Stimulated activated CD4-positive, alpha-beta T cell treated with anti-CD3 and anti-CD28 coated beads, Interleukin-12 subunit alpha, Interleukin-12 subunit beta, amount 100 ng/mL, for 24 hours (primary cell): ENCODE measurements around the gene ETFBKMT.
"Not testable (repeated sequence)": the region's sequence is repeated elsewhere in the genome, so short reads cannot be mapped to it uniquely, and the experiment has no call there.

Source experiments
- DNase-seq, 2 experiments: peaks; one replicate each; pipeline ENCODE4 v3.0.0-alpha.2; 2020; ENCODE audit warnings: low read depth in 2 of 2

ETFBKMT gene

DNA sequence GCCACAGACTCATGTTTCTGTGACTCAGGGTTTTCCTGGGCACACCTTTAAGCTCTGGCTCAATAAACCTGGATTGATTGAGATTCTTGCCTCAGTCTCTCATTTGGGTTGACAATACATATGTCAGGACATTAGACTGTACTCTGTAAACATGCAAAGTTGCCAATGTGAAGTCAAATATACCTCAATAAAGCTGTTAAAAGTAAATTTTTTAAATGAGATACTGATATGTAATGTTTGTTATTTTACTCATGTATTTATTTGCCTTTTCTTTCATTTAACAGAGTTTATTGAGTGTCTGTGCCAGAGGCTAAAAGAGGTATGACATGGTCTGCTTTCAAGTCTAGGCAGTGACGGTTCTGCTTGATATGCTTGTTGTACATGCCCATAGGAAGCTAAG is 3.7 kb upstream of the ETFBKMT start:
- no peak for DNase-seq

DNA sequence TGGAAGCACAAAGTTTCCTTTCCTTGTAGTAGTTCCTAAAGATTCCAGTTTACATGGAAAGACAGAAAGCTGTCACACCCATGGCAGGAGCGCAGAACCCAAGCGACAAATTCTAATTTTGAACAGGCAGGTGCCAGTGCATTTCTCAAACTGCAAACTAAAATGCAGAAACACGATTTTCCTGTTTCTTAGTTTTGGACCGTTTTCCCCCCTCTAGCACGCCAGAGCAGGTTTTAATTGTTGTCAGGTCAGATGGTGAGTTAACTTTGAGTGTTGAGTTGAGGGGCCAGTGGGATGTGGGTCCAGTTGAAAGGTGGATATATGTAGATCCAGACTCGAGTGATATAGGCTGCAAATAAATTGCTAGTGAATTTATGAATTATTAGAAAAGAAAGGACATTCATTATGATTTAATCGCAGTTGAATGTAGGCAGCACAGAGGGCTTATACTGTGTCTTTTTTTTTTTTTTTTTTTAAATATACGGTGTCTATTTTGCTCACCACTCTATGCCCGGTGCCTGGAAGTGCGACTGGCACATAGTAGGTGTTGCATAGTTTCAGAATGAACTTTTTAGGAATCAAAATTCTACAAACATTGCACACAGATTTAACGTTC is 909 bp upstream of the ETFBKMT start:
- DNase-seq: no peak

DNA sequence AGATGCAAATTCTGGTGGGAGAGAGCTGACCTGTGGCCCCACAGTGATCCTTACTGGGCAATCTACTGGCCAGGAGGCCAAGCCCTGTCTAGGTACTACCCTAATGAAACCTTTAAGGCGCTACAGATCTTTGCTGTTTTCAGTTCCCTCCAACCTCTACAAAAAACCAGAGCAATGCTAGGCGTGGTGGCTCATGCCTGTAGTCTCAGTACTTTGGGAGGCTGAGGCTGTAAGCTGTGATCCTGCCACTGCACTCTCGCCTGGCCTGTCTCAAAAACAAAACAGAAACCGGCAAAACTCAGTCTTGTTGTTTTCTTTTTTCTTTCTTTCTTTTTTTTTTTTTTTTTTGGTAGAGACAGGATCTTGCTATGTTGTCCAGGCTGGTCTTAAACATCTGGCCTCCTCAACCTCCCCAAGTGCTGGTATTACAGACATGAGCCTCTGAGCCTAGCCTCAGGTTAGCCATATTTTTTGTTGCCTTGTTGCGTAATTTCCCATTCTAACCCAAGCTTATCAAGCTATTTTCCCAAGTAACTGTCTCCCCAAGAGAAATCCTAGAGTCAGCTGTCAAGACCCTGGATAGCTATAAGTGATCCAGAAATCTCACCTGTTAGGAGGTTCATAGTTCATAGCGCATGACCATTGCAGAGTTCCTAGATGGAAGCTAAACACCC is 2.8 kb downstream of the ETFBKMT start:
- no peak for DNase-seq

DNA sequence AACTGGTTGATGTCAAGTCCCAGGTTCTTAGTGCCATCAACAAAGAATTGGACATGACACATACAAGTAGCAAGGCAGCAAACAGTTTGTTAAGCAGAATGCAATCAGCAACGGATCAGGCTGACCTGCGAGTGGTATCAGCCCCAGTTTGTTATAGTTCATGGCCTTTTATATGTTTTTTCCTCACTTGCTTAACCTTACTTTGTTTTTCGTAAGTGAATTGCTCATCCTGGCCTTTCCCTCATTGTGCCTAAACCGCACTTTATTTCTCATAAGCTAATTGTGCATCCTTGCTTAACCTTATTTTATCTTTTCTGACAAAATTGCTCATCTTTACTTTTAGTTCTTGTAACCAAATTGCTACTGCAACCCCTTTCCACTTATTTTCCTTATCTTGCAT is 4.1 kb downstream of the ETFBKMT start:
- no peak for DNase-seq

DNA sequence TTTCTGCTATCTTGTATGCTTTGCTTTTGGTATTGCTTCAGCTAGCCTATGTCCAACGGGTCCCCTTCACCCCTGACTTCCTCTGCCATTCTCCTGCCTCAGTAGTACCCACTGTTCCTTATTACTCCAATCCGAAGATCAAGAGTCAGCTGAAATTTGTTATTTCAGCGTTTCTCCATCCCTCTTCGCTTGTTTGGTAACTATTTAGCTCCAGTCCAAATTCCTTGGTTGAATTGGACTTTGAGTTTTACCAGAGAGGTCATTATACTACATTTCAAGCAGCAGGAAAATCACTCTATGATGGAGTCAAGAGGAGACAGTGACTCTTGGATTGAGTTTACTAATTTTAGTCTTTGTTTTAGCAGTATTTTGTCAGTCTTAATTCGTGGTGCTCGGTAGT is 4.5 kb downstream of the ETFBKMT start:
- DNase-seq: no peak

DNA sequence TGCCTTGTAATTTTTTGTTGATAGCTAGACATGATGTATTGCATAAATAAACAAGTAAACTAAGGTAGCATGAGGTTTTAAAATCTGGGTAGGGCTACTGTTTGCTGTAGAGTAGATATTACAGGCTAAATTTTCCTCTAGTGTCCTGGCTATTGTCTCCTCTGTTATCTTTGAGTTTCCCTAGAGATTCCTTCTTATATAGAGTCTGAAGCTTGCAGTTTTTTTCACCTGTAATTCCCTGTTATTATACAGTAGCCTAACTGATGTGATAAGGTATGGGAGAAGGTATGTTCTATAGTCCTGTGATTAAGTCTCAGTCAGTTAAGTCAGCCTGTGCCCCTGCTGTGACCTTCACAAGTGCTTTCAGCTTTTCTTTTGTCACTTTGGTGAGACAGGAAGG is 9.5 kb downstream of the ETFBKMT start:
- DNase-seq: no peak

DNA sequence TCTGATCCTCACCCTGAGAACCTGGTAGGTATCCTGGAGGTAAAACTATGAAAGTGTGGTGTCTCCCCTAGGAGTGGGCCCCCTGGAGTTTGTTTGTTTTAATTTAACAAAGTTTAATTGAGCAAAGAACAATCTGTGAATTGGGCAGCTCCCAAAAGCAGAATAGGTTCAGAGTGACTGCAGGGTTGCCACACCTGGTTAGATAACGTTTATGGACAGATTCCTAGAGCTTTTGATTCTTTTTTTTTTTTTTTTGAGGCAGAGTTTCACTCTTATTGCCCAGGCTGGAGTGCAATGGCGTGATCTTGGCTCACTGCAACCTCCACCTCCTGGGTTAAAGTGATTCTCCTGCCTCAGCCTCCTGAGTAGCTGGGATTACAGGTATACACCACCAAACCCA is 10.1 kb downstream of the ETFBKMT start:
- not testable (repeated sequence) for DNase-seq

DNA sequence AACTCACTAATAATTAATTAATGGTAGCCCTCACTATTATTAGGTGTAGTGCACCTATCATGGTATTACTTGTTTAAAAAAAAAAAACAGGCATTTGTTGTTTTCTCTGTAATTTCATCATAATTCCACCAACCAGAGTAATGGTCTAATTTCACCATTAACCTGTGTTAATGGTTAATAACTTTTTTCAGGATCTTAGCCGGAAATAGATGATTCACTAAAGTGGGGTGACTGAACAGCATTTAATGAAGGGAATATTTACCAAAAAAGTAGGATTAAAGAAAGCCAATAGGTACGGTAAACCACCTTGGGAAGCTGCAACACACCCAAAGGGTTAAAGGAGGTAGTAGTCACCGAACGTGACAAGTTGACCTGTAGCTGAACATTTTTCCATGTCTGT is 13.0 kb downstream of the ETFBKMT start:
- no peak for DNase-seq

DNA sequence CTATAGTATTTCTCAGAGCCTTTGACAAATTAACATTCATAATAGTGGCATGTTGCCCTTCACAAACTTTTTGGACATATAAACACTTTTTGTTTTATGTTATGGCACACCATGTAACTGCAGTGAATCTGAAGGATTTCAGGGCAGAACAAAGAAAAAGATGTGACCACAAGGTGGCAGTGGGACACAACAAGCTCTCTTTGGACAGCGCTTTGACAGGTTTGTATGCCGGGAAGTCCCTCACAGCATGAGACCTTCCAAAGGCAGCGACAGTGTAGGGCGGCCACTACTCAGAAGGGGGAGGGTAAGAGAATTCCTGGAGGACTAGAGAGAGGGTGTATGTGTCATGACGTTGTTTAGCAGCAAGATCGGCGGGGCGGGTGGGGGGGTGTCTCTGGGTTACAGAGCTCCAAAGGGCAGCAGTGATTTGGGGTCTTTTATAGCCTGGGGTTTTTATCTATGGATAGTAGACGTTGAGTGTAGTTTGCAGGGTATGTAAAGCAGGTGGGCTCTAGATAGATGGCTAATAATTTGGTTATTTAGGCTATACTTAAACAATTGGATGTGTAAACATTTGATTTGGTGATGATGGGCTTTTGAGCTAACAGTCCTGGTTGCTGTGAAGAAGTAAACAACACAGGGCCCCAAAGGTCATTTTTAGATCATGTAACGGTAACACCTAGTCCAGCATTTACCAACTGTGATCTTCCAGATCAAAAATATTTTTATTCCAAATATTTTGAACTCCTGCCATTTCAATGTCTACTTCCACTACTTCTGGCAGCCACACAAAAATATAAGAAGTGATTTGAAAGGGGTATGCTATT is 22.9 kb downstream of the ETFBKMT start:
- peak; percentile 37 to 40 for DNase-seq

DNA sequence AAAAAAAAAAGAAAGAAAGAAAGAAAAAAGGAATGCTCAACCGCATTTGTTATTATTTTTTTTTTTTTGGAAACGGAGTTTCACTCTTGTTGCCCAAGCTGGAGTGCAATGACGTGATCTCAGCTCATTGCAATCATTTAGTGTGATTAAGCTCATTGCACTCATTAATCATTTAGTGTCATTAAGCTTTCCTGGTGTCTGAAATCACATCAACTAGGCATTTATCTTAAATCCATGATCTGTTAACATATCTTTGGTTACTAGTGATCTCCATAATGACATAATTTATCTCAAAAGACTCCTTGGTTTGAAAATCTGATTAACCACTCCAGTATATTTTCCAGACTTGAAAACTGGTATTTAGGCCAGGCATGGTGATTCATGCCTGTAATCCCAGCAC is 26.3 kb downstream of the ETFBKMT start:
- DNase-seq: no peak

DNA sequence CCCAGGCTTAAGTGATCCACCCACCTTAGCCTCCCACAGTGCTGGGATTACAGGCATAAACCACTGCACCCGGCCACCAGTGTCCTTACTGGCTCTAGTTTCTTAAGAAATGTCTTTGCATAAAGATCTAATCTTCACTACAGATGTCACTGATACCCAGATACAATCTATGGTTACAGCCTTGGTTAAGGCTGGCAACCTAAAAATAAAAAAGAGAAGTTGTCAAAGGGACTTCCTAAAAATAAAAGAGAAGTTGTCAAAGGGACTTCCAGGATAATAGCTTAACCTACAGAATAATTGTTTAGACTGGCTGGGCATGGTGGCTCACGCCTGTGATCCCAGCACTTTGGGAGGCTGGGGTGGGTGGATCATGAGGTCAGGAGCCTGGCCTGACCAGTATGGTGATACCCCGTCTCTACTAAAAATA is 27.6 kb downstream of the ETFBKMT start:
- DNase-seq: no peak

DNA sequence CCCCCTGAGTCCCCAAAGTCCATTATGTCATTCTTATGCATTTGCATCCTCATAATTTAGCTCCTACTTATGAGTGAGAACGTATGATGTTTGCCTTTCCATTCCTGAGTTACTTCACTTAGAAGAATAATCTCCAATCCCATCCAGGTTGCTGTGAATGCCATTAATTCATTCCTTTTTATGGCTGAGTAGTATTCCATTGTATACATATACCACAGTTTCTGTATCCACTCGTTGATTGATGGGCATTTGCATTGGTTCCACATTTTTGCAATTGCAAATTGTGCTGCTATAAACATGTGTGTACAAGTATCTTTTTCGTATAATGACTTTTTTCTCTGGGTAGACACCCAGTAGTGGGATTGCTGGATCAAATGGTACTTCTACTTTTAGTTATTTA is 30.4 kb downstream of the ETFBKMT start:
- DNase-seq: not testable (repeated sequence)

DNA sequence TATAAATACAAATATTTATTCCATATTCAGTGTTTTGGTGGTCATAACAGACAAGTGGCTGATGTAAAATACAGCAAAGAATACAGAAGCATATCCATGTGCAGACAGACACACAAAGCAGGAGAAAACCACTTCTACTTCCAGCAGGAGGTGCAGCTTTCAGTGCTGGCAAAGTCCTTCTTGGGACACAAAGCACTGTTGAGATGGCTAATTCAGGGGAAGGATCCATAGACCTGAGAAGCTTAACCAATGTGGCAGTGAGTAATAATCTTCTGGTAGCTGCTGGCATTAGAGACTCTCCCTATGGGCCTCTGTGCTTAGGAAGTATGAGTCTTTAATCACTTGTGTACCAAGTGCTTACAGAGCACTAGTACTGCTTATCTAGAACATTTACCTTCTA is 42.6 kb downstream of the ETFBKMT start:
- no peak for DNase-seq

DNA sequence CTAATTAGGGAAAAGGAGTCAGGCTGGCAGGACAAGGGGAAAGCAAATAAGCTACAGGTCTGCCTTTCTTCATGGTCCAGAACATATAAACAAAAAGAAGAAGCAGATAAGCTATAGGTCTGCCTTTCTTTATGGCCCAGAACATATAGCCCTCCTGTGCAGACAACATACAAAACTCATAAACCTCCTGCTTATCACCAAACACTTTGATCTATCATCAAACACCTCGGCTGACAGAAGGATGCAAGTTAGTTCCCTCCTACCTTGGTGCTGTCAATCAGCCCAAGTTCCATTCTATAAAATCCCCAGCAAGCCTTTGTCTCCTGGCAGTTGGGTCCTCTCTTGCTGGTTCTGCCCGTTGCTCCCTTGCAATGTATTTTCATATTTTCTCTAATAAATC is 46.1 kb downstream of the ETFBKMT start:
- DNase-seq: no peak

DNA sequence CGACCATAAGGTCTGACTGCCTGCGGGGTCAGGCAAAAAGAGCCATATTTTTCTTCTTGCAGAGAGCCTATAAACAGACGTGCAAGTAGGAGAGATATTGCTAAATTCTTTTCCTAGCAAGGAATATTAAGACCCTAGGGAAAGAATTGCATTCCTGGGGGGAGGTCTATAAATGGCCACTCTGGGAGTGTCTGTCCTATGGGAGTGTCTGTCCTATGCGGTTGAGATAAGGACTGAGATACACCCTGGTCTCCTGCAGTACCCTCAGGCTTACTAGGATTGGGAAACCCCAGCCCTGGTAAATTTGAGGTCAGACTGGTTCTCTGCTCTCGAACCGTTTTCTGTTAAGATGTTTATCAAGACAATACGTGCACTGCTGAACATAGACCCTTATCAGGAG is 48.6 kb downstream of the ETFBKMT start:
- not testable (repeated sequence) for DNase-seq

DNA sequence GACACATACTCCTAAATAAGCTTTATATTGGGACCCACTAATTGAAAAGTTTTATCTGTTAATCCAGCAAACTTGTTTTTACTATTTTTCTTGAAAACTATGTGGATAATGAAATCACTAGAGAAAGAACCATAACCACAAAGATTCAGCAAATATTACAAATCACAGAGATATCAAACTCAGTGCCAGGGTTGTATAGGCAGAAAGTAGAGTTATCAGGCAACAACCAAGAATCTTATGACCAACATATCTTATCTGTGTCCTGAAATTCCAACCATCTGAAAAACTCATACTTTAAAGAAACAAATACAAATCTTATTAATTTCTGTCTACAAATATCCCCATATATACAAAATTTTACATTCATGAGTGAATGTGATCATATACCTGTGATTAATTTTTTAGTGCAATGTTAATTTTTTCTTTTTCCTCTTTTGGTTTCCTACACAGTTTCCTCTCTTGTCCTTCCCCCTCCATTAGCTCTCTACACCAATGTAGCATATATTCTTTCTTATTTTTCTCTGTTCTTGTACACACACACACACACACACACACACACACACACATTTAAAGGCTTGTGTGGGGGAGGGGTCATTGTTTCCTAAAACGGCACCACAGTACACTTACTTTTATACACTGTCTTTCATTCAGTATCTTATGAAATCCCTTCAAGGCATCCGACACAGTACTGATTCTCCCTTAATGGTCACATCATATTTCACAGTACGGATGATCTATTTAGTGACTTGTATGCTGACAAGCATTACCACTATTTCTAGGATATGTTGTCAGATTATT is 50.7 kb downstream of the ETFBKMT start:
- no peak for DNase-seq

DNA sequence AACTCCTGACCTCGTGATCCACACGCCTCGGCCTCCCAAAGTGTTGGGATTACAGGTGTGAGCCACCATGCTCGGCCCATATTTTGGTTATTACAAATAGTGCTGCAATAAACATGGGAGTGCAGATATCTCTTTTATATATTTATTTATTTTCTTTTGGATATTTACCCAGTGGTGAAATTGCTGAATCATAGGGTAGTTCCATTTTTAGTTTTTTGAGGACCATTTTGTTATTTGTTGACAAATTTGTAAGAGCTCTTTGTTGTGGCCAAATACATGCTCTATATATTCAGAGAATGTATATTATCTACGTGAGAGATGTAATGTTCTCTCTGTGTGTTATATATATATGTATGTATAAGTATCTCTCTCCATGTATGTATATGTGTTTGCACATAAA is 53.4 kb downstream of the ETFBKMT start:
- DNase-seq: no peak

DNA sequence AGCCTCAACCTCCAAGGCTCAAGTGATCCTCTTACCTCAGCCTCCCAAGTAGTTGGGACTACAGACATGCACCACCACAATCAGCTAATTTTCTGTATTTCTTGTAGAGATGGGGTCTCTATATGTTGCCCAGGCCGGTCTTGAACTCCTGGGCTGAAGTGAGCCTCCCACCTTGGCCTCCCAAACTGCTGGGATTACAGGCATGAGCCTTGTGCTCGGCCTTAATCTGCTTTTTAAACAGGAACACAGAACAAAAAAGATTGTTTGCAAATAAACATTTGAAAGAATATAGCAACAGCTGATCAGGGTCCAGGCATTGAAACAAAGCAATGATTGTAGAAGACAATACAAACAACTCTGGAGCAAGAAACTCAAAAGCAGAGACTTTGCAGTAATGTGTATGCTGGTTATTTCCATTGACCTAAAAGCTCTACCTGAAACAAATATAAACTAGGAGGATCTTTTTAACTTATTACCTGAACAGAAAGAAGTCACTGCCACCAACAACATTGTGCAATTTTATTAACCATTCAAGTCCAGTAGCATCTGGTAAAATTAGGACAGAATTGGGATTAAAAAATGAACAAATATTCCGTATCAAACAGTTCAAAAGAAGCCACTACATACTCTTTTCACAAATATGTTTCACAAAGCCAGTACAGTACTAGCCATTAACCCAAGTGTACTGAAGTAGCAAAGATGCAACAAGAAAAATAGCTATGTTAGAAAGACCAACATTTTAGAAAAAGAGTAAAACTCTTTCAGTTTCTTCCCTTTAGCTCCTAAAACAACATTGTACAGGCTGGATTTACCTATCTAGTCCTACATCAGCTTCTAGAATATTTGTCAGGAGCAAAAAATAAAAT is 55.2 kb downstream of the ETFBKMT start:
- no peak for DNase-seq

DNA sequence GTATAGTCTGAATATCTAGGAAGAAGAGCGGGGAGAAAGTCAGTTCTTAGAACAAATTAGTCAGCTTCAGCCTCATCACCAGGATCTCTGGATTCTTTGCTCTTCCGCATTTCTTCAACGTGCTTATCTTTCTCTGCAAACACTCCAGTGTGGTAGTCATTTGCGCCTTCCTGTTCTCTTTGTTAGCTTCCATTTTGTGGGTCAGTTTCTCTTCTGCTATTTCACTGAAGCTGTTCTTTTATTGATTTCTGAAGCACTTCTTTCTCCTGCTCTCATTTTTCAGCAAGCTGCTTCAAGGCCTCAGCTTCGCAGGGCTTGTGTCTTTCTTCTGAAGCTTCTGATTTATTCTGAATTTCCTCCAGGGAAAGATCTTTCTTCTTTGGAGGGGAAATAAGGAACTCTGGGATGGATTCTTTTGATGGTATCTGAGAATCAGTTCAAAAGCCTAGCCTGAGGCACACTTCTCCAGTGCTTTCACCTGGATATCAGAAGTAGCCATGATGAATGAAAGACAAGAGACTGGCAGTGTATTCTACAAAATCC is 55.9 kb downstream of the ETFBKMT start:
- no peak for DNase-seq

DNA sequence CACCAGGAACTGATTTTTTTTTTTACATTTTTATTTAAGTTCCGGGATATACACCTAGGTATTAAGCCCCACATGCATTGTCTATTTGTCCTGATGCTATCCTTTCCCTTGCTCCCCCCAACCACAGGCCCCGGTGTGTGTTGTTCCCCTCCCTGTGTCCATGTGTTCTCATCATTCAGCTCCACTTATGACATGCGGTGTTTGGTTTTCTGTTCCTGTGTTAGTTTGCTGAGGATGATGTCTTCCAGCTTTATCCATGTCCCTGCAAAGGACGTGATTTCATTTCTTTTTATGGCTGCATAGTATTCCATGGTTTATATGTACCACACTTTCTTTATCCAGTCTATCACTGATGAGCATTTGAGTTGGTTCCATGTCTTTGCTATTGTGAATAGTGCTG is 57.5 kb downstream of the ETFBKMT start:
- DNase-seq: not testable (repeated sequence)
